Measurements from ENCODE around the gene ANKLE2.

- TF ChIP-seq CTCF (IDR thresholded peaks at IDR 0.05) (no peak), POLR2A (IDR thresholded peaks at IDR 0.05) (no peak)
These were observed 53.5 kb downstream of the ANKLE2 start for GRCh38 chr12:132708150-132708549.

Data from testis (tissue), 2 donors.